Smooth muscle cell (in vitro differentiated cells): Measurements from ENCODE around the gene POU2AF3. TPM values are rescaled to one million over a fixed set of nuclear protein-coding genes. Genes with fewer than 3 reads are reported as not detected.

Experiments used
- DNase-seq: peaks from one replicate; lab custom pipeline; 2025; ENCODE audit not compliant: unreplicated experiment; lab: John Stamatoyannopoulos, UW
- H2AFZ ChIP-seq: fragments of 200-600 bp; sonication (generic); 2 replicates; pipeline ENCODE4 v1.6.0; 2016; ENCODE audit warnings: antibody characterized with exemption, low read depth, mild to moderate bottlenecking
- H3F3A ChIP-seq: fragments of 200-600 bp; sonication (generic); 2 replicates; pipeline ENCODE4 v1.6.0; 2017; ENCODE audit warnings: antibody characterized with exemption, low read depth
- H3K27ac ChIP-seq: fragments of 200-600 bp; sonication (generic); 2 replicates; pipeline ENCODE4 v1.5.1; 2016; ENCODE audit warnings: low read depth, mild to moderate bottlenecking
- H3K27me3 ChIP-seq: fragments of 200-600 bp; sonication (generic); 2 replicates; pipeline ENCODE4 v1.6.1; 2016; ENCODE audit warnings: low read depth, mild to moderate bottlenecking
- H3K36me3 ChIP-seq: fragments of 200-600 bp; sonication (generic); 2 replicates; pipeline ENCODE4 v1.5.1; 2016; ENCODE audit warnings: low read depth
- H3K4me1 ChIP-seq: fragments of 200-600 bp; sonication (generic); 2 replicates; pipeline ENCODE4 v1.5.1; 2016; ENCODE audit warnings: low read depth
- H3K4me2 ChIP-seq: fragments of 200-600 bp; sonication (generic); 2 replicates; pipeline ENCODE4 v1.6.0; 2016; ENCODE audit warnings: mild to moderate bottlenecking
- H3K4me3 ChIP-seq: fragments of 200-600 bp; sonication (generic); 2 replicates; pipeline ENCODE4 v1.5.1; 2016; ENCODE audit warnings: mild to moderate bottlenecking
- H3K79me2 ChIP-seq: fragments of 200-600 bp; sonication (generic); 2 replicates; pipeline ENCODE4 v1.6.0; 2016; ENCODE audit warnings: low read depth, mild to moderate bottlenecking
- H3K9ac ChIP-seq: fragments of 200-600 bp; sonication (generic); 2 replicates; pipeline ENCODE4 v1.6.0; 2016; ENCODE audit warnings: low read depth
- H3K9me3 ChIP-seq: fragments of 200-600 bp; sonication (generic); replicated peaks from 2 replicates; pipeline ENCODE4 v1.5.1; 2016; ENCODE audit warnings: low read depth
- H4K20me1 ChIP-seq: fragments of 200-600 bp; sonication (generic); 2 replicates; pipeline ENCODE4 v1.6.0; 2016; ENCODE audit warnings: low read depth
- WGBS: methylation state at CpG from one replicate; pipeline ENCODE4 v1.1.7; 2016; ENCODE audit warnings: low lambda C conversion rate; 5-methylcytosine and 5-hydroxymethylcytosine counted together
- polyA plus RNA-seq: library from polyadenylated mRNA; unstranded; fragments of >200 nt; fragmentation: Nextera tagmentation; extraction: Ambion mirVana; gene quantifications from 2 replicates; pipeline ENCODE4 v1.2.1, GENCODE V29; 2016
- total RNA-seq: library from RNA; depleted of rRNA; stranded (reverse); fragments of >200 nt; gene quantifications from 2 replicates; pipeline ENCODE4 v1.2.3, GENCODE V29; 2014
- TF ChIP-seq, protein P1 (sequence below): fragments of 200-600 bp; sonication (generic); IDR thresholded peaks from 2 replicates; pipeline ENCODE4 v1.5.1; 2017; ENCODE audit warnings: borderline replicate concordance, mild to moderate bottlenecking, antibody characterized with exemption; ENCODE audit not compliant: insufficient read depth, poor library complexity, severe bottlenecking

Gene POU2AF3
- total and polyA plus RNA-seq, 2 experiments from 2014 or later = not detected

GRCh38 chr11:111301842-111302118 is 3.4 kb downstream of the POU2AF3 start:
- WGBS = 97% methylated on average over 3 of the region's 3 CpGs
- no peaks in the 10 kb centered on the region for H3F3A ChIP-seq
- no peak overlapping the region for H2AFZ ChIP-seq
- no peak overlapping the region for H3K27ac ChIP-seq
- H3K27me3 ChIP-seq = peaks cover 55% of the 10 kb centered on the region
- no peaks in the 10 kb centered on the region for H3K9me3 ChIP-seq
- no peaks in the 10 kb centered on the region for H3K4me1 ChIP-seq
- TF ChIP-seq, protein P1, sequence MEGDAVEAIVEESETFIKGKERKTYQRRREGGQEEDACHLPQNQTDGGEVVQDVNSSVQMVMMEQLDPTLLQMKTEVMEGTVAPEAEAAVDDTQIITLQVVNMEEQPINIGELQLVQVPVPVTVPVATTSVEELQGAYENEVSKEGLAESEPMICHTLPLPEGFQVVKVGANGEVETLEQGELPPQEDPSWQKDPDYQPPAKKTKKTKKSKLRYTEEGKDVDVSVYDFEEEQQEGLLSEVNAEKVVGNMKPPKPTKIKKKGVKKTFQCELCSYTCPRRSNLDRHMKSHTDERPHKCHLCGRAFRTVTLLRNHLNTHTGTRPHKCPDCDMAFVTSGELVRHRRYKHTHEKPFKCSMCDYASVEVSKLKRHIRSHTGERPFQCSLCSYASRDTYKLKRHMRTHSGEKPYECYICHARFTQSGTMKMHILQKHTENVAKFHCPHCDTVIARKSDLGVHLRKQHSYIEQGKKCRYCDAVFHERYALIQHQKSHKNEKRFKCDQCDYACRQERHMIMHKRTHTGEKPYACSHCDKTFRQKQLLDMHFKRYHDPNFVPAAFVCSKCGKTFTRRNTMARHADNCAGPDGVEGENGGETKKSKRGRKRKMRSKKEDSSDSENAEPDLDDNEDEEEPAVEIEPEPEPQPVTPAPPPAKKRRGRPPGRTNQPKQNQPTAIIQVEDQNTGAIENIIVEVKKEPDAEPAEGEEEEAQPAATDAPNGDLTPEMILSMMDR = no peak
- H3K9ac ChIP-seq = no peak overlapping the region
- H3K4me2 ChIP-seq = no peak overlapping the region
- no peaks in the 10 kb centered on the region for H4K20me1 ChIP-seq
- no peak overlapping the region for H3K4me3 ChIP-seq
- no peak for DNase-seq
- no peaks in the 10 kb centered on the region for H3K79me2 ChIP-seq
- H3K36me3 ChIP-seq = no peaks in the 10 kb centered on the region

- Histone ChIP-seq H3K4me3 (no peak overlapping the region), H3K9me3 (no peaks in the 10 kb centered on the region), H3K36me3 (no peaks in the 10 kb centered on the region), H3K79me2 (no peaks in the 10 kb centered on the region), H3K4me1 (no peaks in the 10 kb centered on the region), H3K4me2 (no peak overlapping the region), H3K9ac (no peak overlapping the region), H3K27me3 (peaks cover 60% of the 10 kb centered on the region), H2AFZ (no peak overlapping the region), H4K20me1 (no peaks in the 10 kb centered on the region), H3K27ac (no peak overlapping the region), H3F3A (no peaks in the 10 kb centered on the region)
- 60% methylated on average over 3 of the region's 3 CpGs for WGBS
- no peak for DNase-seq
- TF ChIP-seq, protein P1 = no peak
Measured at GRCh38 chr11:111302298-111302697, 4.0 kb downstream of the POU2AF3 start.

DNA sequence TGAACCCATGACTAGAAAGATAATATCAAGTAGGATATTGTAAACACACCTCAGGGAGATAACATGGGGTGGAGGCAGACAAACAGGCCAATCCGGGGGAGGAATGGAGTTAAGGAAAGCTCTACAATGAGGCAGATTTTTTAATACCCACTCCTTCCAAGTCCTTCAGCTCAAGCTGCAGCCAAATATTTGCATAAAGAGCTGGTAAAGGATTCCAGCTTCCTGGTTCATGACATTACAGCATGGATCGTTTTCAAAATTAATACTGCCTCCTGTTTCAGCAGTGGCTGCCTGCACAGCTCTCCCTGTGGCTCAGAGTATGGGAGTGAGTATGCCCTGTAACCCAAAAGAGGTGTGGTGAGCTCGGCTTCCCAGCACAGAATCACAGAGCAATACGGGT is 5.1 kb downstream of the POU2AF3 start:
- Histone ChIP-seq H3K4me3 (no peak overlapping the region), H3K36me3 (no peaks in the 10 kb centered on the region), H3K4me2 (no peak overlapping the region), H2AFZ (no peak overlapping the region), H3K4me1 (no peaks in the 10 kb centered on the region), H3K79me2 (no peaks in the 10 kb centered on the region), H3K27me3 (peaks cover 64% of the 10 kb centered on the region), H3F3A (no peaks in the 10 kb centered on the region), H4K20me1 (no peaks in the 10 kb centered on the region), H3K9me3 (no peaks in the 10 kb centered on the region), H3K9ac (no peak overlapping the region), H3K27ac (no peak overlapping the region)
- DNase-seq = no peak
- 65% methylated on average over 4 of the region's 4 CpGs for WGBS
- TF ChIP-seq, protein P1 = no peak

DNA sequence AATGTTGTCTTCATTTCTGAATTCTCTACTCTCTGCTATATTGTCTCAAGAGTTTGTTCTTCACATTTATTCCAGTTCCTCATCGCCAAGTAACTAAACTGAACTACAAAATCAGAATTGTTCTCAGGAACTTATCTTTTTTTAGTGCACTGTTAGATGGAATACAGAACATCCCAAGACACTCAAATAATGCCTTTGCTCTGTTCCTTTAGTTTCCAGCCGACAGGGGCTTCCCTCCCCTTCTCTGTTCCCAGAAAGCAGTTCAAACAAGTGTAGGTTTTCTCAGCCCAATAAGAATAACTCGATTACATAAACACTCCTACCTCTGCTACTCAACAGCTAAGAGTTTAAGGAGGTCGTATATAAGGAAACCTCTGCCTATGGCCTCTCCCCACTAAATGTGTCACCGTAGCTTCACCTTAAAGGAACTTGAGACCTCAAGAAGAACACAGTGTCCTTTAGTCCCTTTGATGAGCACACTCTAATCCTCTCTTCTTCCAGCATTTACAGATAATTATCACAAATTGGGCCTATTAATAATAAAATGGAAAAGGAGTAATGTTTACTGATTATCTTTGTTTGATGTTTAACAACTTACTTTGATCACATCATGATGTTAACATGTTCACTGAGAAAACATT is 6.9 kb downstream of the POU2AF3 start:
- H3K9me3 ChIP-seq = no peaks in the 10 kb centered on the region
- H2AFZ ChIP-seq = no peak overlapping the region
- H3K27ac ChIP-seq = no peak overlapping the region
- 84% methylated on average over 5 of the region's 5 CpGs for WGBS
- H3K9ac ChIP-seq = no peak overlapping the region
- H3K4me3 ChIP-seq = no peak overlapping the region
- no peaks in the 10 kb centered on the region for H4K20me1 ChIP-seq
- no peak overlapping the region for H3K4me2 ChIP-seq
- no peaks in the 10 kb centered on the region for H3F3A ChIP-seq
- TF ChIP-seq, protein P1 = no peak
- DNase-seq = no peak
- H3K79me2 ChIP-seq = no peaks in the 10 kb centered on the region
- no peaks in the 10 kb centered on the region for H3K36me3 ChIP-seq
- no peaks in the 10 kb centered on the region for H3K4me1 ChIP-seq
- peaks cover 65% of the 10 kb centered on the region for H3K27me3 ChIP-seq
